Measurements from ENCODE around the gene IL1RAPL1.

IL1RAPL1 gene

DNA sequence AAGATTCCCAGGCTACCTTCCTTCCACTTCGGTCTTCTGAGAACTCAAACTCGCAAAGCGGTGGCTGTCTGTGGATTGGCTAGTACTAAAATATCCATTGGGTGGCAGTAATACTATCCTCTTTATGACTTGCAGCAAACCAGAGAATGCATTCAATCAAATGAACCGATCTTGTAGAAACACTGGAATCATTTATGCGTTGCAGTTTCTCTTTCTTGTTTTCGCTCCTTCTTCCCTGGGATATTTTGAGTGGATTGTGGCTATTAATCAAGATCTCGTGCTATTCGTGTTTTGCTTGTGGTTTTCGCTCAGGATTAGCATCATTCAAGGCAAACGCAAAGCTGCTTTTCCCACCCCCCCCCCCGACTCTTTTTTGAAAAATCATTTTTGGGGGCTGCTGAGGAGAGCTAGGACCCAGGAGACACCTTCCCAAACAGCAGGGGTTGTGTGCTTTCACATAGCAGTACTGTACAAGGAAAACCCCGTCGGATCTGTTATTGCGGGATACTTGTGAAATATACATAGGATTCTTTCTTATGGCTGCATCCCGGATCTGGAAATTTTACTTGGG is at the start of gene IL1RAPL1:
Gene IL1RAPL1 (plus strand): TSS at position 466 of the 571 bp plus-strand sequence.
- TF ChIP-seq CTCF (conservative IDR thresholded peaks at IDR 0.05; ENCODE audit: low read length) (no peak), EZH2phosphoT487 (IDR thresholded peaks at IDR 0.05; ENCODE audit: borderline replicate concordance) (no peak)
- Histone ChIP-seq H2AFZ (ENCODE audit: low read length) (no peak within 1 kb of the TSS), H3K4me2 (ENCODE audit: low read depth, low read length, poor library complexity, severe bottlenecking) (no peak within 1 kb of the TSS), H3K9ac (ENCODE audit: low read depth, low read length, poor library complexity, severe bottlenecking) (no peak within 1 kb of the TSS), H3K79me2 (ENCODE audit: insufficient read depth, low read length) (no peaks in the 10 kb centered on the region), H3K9me3 (ENCODE audit: insufficient read depth, low read depth, low read length) (no peaks in the 10 kb centered on the region), H3K36me3 (ENCODE audit: insufficient read depth, low read length) (no peaks in the 10 kb centered on the region), H4K20me1 (ENCODE audit: insufficient read depth, low read length, poor library complexity, severe bottlenecking) (no peaks in the 10 kb centered on the region), H3F3A (ENCODE audit: low read depth) (no peaks in the 10 kb centered on the region), H3K27me3 (ENCODE audit: insufficient read depth, low read length, poor library complexity, severe bottlenecking) (no peaks in the 10 kb centered on the region), H3K9me2 (replicated peaks; ENCODE audit: low read depth, low read length) (no peaks in the 10 kb centered on the region), H3K4me3 (ENCODE audit: low read length, poor library complexity, severe bottlenecking) (no peak within 1 kb of the TSS), H3K4me1 (ENCODE audit: insufficient read depth, low read length, poor library complexity, severe bottlenecking) (no peaks in the 10 kb centered on the region)

- H3K36me3 ChIP-seq (ENCODE audit: insufficient read depth, low read length): no peaks in the 10 kb centered on the region
- H2AFZ ChIP-seq (ENCODE audit: low read length): no peak overlapping the region
- no peak for TF ChIP-seq EZH2phosphoT487 (IDR thresholded peaks at IDR 0.05; ENCODE audit: borderline replicate concordance)
- no peak for TF ChIP-seq CTCF (conservative IDR thresholded peaks at IDR 0.05; ENCODE audit: low read length)
- no peaks in the 10 kb centered on the region for H3K9me2 ChIP-seq (replicated peaks; ENCODE audit: low read depth, low read length)
- H3K27me3 ChIP-seq (ENCODE audit: insufficient read depth, low read length, poor library complexity, severe bottlenecking): no peaks in the 10 kb centered on the region
- H3K4me2 ChIP-seq (ENCODE audit: low read depth, low read length, poor library complexity, severe bottlenecking): no peak overlapping the region
- no peaks in the 10 kb centered on the region for H3K79me2 ChIP-seq (ENCODE audit: insufficient read depth, low read length)
- no peaks in the 10 kb centered on the region for H3F3A ChIP-seq (ENCODE audit: low read depth)
- no peaks in the 10 kb centered on the region for H4K20me1 ChIP-seq (ENCODE audit: insufficient read depth, low read length, poor library complexity, severe bottlenecking)
- H3K9ac ChIP-seq (ENCODE audit: low read depth, low read length, poor library complexity, severe bottlenecking): no peak overlapping the region
- no peaks in the 10 kb centered on the region for H3K9me3 ChIP-seq (ENCODE audit: insufficient read depth, low read depth, low read length)
- no peak overlapping the region for H3K4me3 ChIP-seq (ENCODE audit: low read length, poor library complexity, severe bottlenecking)
- no peaks in the 10 kb centered on the region for H3K4me1 ChIP-seq (ENCODE audit: insufficient read depth, low read length, poor library complexity, severe bottlenecking)
Observed at GRCh38 chrX:28542791-28543190, 44.5 kb upstream of the IL1RAPL1 start.

DNA sequence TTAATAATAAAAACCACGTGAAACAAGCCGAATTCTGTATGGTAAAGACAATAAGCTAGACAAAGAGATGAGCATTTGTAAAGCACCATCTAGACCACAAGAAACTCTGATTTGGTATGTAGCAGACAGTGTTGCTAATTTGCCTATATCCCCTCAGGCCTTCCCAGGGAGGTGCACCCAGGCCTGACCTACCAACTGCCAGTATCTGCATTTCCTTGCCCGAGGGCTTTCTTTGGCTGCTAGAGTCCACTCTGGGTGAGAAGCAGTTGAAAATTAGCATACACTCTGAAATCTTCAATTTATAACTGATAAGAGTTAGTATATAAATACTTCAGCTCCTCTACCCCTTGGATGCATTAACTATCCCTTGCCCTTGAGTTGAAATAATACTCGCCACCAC is 37.4 kb upstream of the IL1RAPL1 start:
- Histone ChIP-seq H3K36me3 (ENCODE audit: insufficient read depth, low read length) (no peaks in the 10 kb centered on the region), H3K27me3 (ENCODE audit: insufficient read depth, low read length, poor library complexity, severe bottlenecking) (no peaks in the 10 kb centered on the region), H3K4me2 (ENCODE audit: low read depth, low read length, poor library complexity, severe bottlenecking) (no peak overlapping the region), H3K9me3 (ENCODE audit: insufficient read depth, low read depth, low read length) (no peaks in the 10 kb centered on the region), H3K4me1 (ENCODE audit: insufficient read depth, low read length, poor library complexity, severe bottlenecking) (no peaks in the 10 kb centered on the region), H4K20me1 (ENCODE audit: insufficient read depth, low read length, poor library complexity, severe bottlenecking) (no peaks in the 10 kb centered on the region), H2AFZ (ENCODE audit: low read length) (no peak overlapping the region), H3K4me3 (ENCODE audit: low read length, poor library complexity, severe bottlenecking) (no peak overlapping the region), H3F3A (ENCODE audit: low read depth) (no peaks in the 10 kb centered on the region), H3K9ac (ENCODE audit: low read depth, low read length, poor library complexity, severe bottlenecking) (no peak overlapping the region), H3K9me2 (replicated peaks; ENCODE audit: low read depth, low read length) (no peaks in the 10 kb centered on the region), H3K79me2 (ENCODE audit: insufficient read depth, low read length) (no peaks in the 10 kb centered on the region)
- no peak for TF ChIP-seq EZH2phosphoT487 (IDR thresholded peaks at IDR 0.05; ENCODE audit: borderline replicate concordance)
- TF ChIP-seq CTCF (conservative IDR thresholded peaks at IDR 0.05; ENCODE audit: low read length): no peak
